GM21360 (cell line): ENCODE measurements around the gene ITFG1.
"Not testable (repeated sequence)": the region's sequence is repeated elsewhere in the genome, so short reads cannot be mapped to it uniquely, and the experiment has no call there.

Experiments used
- ATAC-seq: cut with Tn5 transposase; IDR thresholded peaks from one replicate; pipeline ENCODE4 v1.9.1; 2021; ENCODE audit warnings: mild to moderate bottlenecking, moderate library complexity; ENCODE audit not compliant: unreplicated experiment

ITFG1 gene

GRCh38 chr16:47475786-47476185, 14.9 kb upstream of the ITFG1 start:
- ATAC-seq, result no peak

- ATAC-seq, result no peak
These were observed 12.9 kb upstream of the ITFG1 start for GRCh38 chr16:47473792-47474191.

GRCh38 chr16:47473004-47473403, 12.1 kb upstream of the ITFG1 start:
- not testable (repeated sequence) for ATAC-seq

- no peak for ATAC-seq
These were observed 9.9 kb upstream of the ITFG1 start for GRCh38 chr16:47470810-47471209.

DNA sequence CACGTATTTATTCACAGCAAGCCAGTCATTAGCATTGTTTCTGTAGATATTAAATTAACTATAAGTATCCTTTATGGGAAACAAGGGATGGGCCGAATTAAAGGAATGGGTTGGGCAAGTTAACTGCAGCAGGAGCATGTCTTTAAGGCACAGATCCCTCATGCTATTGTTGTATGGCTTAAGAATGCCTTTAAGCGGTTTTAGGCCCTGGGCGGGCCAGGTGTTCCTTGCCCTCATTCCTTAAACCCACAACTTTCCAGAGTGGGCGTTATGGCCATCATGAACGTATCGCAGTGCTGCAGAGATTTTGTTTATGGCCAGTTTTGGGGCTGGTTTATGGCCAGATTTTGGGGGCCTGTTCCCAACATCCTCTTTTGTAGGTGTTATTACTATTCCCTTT, 9.3 kb upstream of the ITFG1 start:
- ATAC-seq, result no peak

DNA sequence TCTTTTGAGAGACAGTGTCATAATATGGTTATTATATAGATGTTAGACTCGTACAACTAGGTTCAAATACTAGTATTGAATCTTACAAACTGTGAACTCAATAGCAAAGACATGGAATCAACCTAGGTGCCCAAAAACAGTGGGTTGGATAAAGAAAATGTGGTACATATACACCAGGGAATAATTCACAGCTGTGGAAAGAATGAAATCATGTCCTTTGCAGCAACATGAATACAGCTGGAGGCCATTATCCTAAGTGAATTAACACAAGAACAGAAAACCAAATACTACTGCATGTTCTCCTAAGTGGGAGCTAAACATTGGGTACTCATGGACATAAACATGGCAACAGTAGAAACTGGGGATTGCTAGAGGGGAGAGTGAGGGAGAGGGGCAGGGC, 8.4 kb upstream of the ITFG1 start:
- no peak for ATAC-seq

DNA sequence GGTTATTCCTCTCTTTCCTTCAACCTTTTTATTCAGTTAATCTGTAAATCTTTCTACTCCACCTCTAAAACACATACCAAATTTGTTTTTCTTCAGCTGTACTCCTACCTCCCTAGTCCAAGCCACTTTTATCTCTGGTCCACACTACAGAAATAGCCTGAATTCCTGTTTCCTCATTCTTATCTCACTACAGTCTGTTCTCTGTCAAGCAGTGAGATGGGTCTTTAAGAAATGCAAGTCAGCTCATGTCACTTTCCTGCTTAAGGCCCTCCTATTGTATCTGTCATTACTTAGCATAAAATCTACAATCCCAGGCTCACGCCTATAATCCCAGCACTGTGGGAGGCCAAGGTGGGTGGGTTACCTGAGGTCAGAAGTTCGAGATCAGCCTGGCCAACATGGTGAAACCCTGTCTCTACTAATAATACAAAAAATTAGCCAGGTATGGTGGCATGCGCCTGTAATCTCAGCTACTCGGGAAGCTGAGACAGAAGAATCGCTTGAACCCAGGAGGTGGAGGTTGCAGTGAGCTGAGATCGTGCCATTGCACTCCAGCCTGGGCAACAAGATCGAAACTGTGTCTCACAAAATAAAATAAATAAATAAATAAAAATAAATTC, 7.3 kb upstream of the ITFG1 start:
- not testable (repeated sequence) for ATAC-seq

DNA sequence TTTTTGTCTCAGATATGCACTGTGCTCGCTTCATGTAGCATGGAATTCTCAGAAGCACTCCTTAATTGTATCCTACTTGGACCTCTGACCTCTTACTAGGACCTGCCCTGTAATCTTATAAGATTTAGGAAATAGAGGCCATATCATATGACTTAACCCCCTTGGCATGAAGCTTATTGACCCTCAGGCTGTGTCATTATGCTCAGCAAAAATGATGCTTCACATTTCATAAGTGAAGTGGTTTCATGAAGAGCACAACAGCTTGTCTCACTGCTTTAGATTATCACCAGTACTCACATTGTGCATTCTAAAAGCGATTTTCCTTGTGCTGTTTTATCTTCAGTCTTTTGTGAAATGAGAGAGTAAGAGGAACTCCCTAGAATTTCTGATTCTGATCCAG, 6.6 kb upstream of the ITFG1 start:
- ATAC-seq, result no peak

GRCh38 chr16:47465919-47466630, 5.2 kb upstream of the ITFG1 start:
- no peak for ATAC-seq

- no peak for ATAC-seq
These were observed 3.1 kb upstream of the ITFG1 start for GRCh38 chr16:47463771-47464624.

DNA sequence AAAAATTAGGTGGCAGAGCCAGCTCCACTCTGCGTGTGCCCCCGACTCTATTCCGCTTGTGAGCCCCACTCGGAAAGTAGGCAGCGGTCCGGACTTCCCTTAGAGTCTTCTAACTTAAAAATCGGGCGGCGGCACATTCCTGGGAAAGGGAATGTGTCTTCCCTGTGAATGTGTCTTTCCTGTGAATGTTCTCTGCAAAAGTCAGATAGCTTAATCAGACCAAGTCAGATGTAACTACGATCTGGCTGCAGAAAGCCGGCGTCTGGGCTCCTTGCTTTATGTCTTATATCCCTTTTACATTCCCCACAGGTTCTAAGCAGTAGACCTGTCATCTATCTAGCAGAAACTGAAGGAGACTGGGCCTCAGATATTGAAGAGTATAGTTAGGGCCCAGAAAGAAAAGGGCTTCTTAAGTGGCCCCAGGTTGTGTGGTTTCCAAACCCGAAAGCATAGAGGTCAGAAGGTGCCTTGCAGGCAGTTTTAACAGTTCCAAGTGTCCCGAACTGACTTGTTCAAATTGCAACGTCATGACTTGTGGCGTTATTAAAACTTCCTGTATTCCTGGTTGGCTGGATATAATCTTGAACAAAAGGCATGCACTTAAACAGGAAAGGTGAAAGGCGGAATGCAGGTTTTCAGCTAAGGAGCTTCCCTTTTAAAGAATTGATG, 869 bp upstream of the ITFG1 start:
- ATAC-seq, result no peak

- no peak for ATAC-seq
These were observed 528 bp downstream of the ITFG1 start for GRCh38 chr16:47460359-47460710.

DNA sequence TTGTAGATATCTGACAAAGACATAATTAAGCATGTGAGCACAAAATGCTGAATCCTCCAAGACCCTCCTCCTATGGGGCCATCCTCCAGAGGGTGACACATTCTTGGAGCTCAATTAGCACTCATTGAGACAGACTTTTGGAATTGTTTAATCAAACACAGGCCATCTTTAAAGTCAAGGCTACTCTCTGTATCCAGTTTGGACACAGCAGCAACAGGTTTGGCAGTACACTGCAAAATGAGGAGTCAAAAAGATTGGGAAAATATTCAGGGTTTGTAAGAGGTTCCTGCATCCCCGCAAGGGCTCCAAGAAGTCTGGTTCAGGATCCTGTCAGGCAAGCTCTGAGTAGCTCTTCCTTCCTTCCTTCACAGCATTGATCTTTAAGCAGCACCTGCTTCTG, 1.3 kb downstream of the ITFG1 start:
- ATAC-seq, result no peak

- no peak for ATAC-seq
These were observed 2.5 kb downstream of the ITFG1 start for GRCh38 chr16:47458331-47458730.

DNA sequence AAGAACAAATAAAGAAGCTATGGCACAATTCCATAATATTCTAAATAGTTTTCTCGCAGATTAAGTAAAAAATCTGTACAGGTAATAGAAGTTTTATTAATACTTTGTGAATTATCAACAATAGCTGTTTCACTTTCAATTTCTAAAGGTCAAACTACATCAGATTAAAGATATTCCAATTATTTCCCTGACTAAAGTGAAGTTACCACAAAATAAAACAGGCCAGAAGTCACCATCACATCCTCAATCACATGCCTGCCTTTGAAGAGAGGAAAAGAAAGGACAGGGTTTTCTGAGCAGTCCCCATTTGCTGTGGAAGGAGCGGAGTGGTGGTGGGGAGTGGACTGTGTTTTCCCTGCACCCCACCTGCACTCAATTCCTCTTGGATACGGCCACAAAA, 11.1 kb downstream of the ITFG1 start:
- ATAC-seq, result no peak

DNA sequence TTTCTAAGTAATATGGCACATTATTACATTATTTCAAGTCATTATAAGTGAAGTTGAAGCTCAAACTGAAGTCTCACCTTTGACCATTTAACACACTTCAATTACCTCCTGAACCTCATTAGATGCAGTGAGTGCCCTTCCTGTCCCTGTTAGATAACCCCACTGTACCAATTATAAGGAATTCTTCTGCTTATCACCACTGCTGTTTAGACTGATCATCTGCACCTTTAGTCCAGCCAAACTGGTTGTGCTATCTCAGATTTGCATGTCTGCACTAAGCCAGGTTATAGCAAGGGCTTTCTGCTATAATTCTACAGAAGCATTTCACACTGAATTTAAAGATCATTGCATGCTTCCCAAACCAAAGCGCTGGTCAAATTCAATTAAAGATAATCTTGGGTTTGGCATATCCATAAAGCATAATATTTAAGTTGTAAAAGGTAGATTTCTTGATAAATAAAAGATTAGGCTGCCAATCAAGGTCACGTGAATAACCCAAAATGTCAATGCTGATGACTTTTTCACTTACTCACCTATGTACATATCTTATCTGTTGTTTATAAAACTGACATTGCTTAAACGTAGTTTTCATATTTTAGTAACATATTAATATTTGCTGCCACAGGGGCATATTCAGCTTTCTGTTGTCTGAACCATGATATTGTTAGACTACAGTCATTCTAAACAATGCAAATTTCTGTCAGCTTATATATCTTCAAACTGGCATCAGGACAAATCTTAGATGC, 11.9 kb downstream of the ITFG1 start:
- ATAC-seq, result no peak

DNA sequence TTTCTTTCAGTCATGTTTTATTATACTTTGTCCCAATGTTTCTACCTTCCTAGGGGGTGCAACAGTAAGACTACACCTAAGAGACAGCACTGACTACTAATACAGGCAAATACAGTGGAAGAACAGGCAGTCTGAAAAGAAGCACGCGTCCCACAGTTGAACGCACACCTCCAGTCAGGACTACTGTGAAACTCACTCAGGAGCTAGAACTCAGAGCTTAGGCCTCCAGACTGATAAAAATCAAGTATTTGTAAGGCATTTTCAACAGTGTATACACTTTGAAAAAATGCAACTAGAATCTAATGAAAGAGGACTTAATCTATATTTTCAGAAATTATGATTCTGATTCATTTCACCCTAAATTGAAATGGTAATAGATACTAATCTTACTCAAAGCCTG, 14.4 kb downstream of the ITFG1 start:
- no peak for ATAC-seq

DNA sequence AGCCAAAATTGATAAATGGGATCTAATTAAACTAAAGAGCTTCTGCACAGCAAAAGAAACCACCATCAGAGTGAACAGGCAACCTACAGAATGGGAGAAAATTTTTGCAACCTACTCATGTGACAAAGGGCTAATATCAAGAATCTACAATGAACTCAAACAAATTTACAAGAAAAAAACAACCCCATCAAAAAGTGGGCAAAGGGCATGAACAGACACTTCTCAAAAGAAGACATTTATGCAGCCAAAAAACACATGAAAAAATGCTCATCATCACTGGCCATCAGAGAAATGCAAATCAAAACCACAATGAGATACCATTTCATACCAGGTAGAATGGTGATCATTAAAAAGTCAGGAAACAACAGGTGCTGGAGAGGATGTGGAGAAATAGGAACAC, 18.0 kb downstream of the ITFG1 start:
- ATAC-seq, result not testable (repeated sequence)

DNA sequence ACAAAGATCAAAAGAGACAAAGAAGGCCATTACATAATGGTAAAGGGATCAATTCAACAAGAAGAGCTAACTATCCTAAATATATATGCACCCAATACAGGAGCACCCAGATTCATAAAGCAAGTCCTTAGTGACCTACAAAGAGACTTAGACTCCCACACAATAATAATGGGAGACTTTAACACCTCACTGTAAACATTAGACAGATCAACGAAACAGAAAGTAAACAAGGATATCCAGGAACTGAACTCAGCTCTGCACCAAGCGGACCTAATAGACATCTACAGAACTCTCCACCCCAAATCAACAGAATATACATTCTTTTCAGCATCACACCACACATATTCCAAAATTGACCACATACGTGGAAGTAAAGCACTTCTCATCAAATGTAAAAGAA, 20.8 kb downstream of the ITFG1 start:
- ATAC-seq, result not testable (repeated sequence)

- not testable (repeated sequence) for ATAC-seq
These were observed 26.6 kb downstream of the ITFG1 start for GRCh38 chr16:47434274-47434673.

GRCh38 chr16:47431960-47432359, 28.9 kb downstream of the ITFG1 start:
- ATAC-seq, result no peak
